ENCODE measurements around the gene SMAD9. TPM values are rescaled to one million over a fixed set of nuclear protein-coding genes. Genes with fewer than 3 reads are reported as not detected.

SMAD9 gene
- total RNA-seq, 1 experiment from 2014 or later: 1.2 TPM

DNA sequence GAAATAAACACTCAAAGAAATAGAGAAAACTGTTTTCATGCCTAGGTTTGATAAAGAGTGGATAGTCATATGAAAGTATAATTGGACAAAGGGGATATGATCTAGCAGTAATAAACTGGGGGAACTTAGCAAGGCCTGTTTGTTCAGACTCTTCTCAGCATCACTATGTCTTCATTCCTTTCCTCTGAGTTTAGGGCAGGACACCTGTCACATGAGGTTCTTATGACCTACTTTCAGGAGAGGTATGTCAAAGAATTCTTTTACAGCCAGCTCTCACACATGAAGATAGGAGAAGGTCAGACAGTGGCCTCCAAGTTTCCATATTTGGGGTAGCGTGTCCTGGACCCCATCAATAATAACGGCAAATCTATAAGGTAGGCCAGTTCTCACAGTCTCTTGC lies 112.4 kb downstream of the SMAD9 start:
- Mint-ChIP-seq H3K27ac (ENCODE audit: unreplicated experiment) (no peak overlapping the region), H3K27me3 (ENCODE audit: insufficient read depth, unreplicated experiment) (peaks cover 8% of the 10 kb centered on the region), H3K4me1 (ENCODE audit: low read depth, unreplicated experiment) (no peaks in the 10 kb centered on the region), H3K36me3 (ENCODE audit: insufficient read depth, unreplicated experiment) (no peaks in the 10 kb centered on the region), H3K9me3 (ENCODE audit: unreplicated experiment) (no peaks in the 10 kb centered on the region), H3K4me3 (ENCODE audit: unreplicated experiment) (no peak overlapping the region)
- Histone ChIP-seq H3K4me1 (no peaks in the 10 kb centered on the region), H3K9me3 (no peaks in the 10 kb centered on the region), H3K36me3 (ENCODE audit: control insufficient read depth, insufficient read depth, low read length) (no peaks in the 10 kb centered on the region), H3K4me3 (ENCODE audit: low read depth, low read length) (no peak overlapping the region), H3K27me3 (replicated peaks; ENCODE audit: control insufficient read depth, insufficient read depth, low read length) (no peaks in the 10 kb centered on the region)
- TF ChIP-seq CTCF (IDR thresholded peaks at IDR 0.05; ENCODE audit: insufficient read depth in 1 of 2, low read depth in 1 of 2, low read length in 1 of 2, severe bottlenecking in 1 of 2, unreplicated experiment in 1 of 2): no peak
- DNase-seq: no peak
- ChIA-PET POLR2A (no interaction called here), CTCF (no interaction called here)
- no TSS peak for BruUV-seq (replicated peaks)
- intact Hi-C loops (cut with micrococcal nuclease; ENCODE audit: unreplicated experiment): no loop called here

DNA sequence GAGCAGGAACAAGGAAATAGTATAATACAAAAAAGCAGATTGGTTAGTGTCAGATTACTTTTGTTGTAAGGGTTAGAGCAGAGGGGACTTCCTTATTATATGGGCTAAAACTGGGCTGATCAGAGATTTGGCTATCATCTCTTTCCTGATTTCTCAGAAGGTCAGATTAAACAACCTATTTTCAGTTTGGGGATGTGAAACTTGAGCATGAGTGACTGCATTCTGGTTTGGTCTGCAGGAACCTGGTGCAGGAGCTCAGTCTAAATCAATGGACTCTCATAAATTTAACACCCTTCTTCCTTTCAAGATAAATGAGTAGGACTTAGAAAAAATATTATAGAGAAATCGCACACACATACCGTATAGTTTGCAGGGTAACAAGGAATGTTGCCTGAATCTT lies 113.9 kb downstream of the SMAD9 start:
- Histone ChIP-seq H3K4me3 (ENCODE audit: low read depth, low read length) (no peak overlapping the region), H3K4me1 (no peaks in the 10 kb centered on the region), H3K27me3 (replicated peaks; ENCODE audit: control insufficient read depth, insufficient read depth, low read length) (no peaks in the 10 kb centered on the region), H3K36me3 (ENCODE audit: control insufficient read depth, insufficient read depth, low read length) (no peaks in the 10 kb centered on the region), H3K9me3 (no peaks in the 10 kb centered on the region)
- ChIA-PET POLR2A (no interaction called here), CTCF (no interaction called here)
- Mint-ChIP-seq H3K27ac (ENCODE audit: unreplicated experiment) (no peak overlapping the region), H3K9me3 (ENCODE audit: unreplicated experiment) (no peaks in the 10 kb centered on the region), H3K27me3 (ENCODE audit: insufficient read depth, unreplicated experiment) (peaks cover 6% of the 10 kb centered on the region), H3K36me3 (ENCODE audit: insufficient read depth, unreplicated experiment) (no peaks in the 10 kb centered on the region), H3K4me1 (ENCODE audit: low read depth, unreplicated experiment) (no peaks in the 10 kb centered on the region), H3K4me3 (ENCODE audit: unreplicated experiment) (no peak overlapping the region)
- intact Hi-C loops (cut with micrococcal nuclease; ENCODE audit: unreplicated experiment): no loop called here
- no peak for TF ChIP-seq CTCF (IDR thresholded peaks at IDR 0.05; ENCODE audit: insufficient read depth in 1 of 2, low read depth in 1 of 2, low read length in 1 of 2, severe bottlenecking in 1 of 2, unreplicated experiment in 1 of 2)
- no peak for DNase-seq
- BruUV-seq (replicated peaks): no TSS peak

DNA sequence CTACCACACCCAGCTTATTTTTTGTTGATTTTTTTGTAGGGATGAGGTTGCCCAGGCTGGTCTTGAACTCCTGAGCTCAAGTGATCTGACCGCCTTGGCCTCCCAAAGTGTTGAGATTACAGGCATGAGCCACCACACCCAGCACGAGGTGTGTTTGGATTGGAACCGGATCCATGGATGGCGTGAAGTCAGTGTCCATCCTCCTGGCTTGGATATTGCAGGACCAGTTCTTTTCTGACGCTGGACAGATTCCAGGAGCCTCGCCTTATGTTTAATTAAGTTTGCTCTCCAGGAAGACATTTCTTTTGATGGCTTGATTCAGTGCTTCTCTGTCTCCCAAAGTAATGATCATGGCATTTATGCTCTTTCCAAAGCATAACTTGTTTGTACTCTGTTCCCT lies 115.5 kb downstream of the SMAD9 start:
- CTCF ChIA-PET: no interaction called here
- intact Hi-C loops (cut with micrococcal nuclease; ENCODE audit: unreplicated experiment): no loop called here
- no peak for DNase-seq
- H3K27ac Mint-ChIP-seq (ENCODE audit: unreplicated experiment): no peak overlapping the region
- Histone ChIP-seq H3K4me1 (no peaks in the 10 kb centered on the region), H3K36me3 (ENCODE audit: control insufficient read depth, insufficient read depth, low read length) (no peaks in the 10 kb centered on the region), H3K27me3 (replicated peaks; ENCODE audit: control insufficient read depth, insufficient read depth, low read length) (no peaks in the 10 kb centered on the region), H3K9me3 (no peaks in the 10 kb centered on the region), H3K4me3 (ENCODE audit: low read depth, low read length) (no peak overlapping the region)
- POLR2A ChIA-PET: interaction anchor here (0.6 kb wide), 1 partner anchor 195 kb away, joined by 3 read pairs; no protein-coding TSS in a partner anchor
- no TSS peak for BruUV-seq (replicated peaks)
- no peaks in the 10 kb centered on the region for H3K4me1 Mint-ChIP-seq (ENCODE audit: low read depth, unreplicated experiment)
- no peak overlapping the region for H3K4me3 Mint-ChIP-seq (ENCODE audit: unreplicated experiment)
- H3K36me3 Mint-ChIP-seq (ENCODE audit: insufficient read depth, unreplicated experiment): no peaks in the 10 kb centered on the region
- TF ChIP-seq CTCF (IDR thresholded peaks at IDR 0.05; ENCODE audit: insufficient read depth in 1 of 2, low read depth in 1 of 2, low read length in 1 of 2, severe bottlenecking in 1 of 2, unreplicated experiment in 1 of 2): no peak
- H3K27me3 Mint-ChIP-seq (ENCODE audit: insufficient read depth, unreplicated experiment): peaks cover 7% of the 10 kb centered on the region
- H3K9me3 Mint-ChIP-seq (ENCODE audit: unreplicated experiment): no peaks in the 10 kb centered on the region

Data from Caco-2 (cell line).